Measurements from ENCODE around the gene FBXO31. TPM values are rescaled to one million over a fixed set of nuclear protein-coding genes. Genes with fewer than 3 reads are reported as not detected.

Gene FBXO31
- total and polyA plus RNA-seq, 9 of the 15 experiments (the other 6 are each of a cell fraction or from before 2014, with no cell fraction given) = 0.18 to 33.3 (median 10.9) TPM

DNA sequence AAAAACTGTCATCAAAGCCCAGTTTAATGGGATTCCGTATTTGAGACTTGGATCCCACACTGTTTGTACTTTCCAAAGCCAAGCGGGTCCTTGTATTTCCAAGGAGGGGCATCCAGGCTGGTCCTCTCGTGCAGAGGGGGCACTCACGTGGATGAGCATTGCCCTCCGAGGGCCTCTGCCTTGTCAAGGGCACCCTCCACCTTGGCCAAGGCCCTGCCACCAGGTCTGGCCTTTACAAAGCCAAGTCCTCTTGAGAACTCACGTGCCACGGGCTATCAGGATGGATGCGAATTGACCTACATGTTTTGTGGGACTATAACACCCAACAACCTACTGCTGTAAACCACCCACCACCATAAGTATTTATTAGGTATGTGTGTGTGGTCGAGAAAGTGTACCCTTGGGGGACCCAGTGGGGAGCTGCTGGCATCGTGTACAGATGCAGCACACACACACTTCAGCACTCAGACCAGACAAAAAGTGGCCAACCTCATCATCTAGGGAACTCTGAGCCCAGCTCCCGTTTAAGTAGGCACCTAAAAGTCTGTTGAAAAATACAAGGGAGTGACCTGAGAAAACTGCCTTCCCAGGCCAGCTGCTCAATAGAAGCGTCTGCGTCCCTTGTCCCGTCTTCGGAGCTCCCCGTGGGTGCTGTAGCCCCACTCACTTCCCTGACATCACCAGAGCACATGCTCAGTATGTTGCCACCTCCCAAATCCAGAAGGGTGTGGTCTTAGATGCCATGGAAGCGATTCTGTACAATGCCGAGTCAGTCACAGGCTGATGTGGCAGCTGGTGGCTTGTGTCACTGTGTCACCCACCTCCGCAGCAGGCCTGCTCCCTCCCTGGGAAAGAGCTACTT, 21.4 kb upstream of the FBXO31 start:
- ChIA-PET CTCF (ENCODE audit: low intra/inter-chr PET ratio) (no interaction called here), POLR2A (interaction anchor here (0.5 to 4.4 kb wide), 11 partner anchors 10 to 403 kb away, joined by 3 to 51 read pairs (median 4); partner anchors contain the start of gene MAP1LC3B)
- Histone ChIP-seq H3K27ac (ENCODE audit: extremely low read depth, low read depth, low read length) (no peak overlapping the region; the same call in 2 of the 3 replicates), H4K20me1 (replicated peaks; ENCODE audit: control insufficient read depth, insufficient read depth, low read length) (peaks cover 7% of the 10 kb centered on the region), H3K79me2 (ENCODE audit: control insufficient read depth, insufficient read depth, low read length) (no peaks in the 10 kb centered on the region), H3K9me1 (ENCODE audit: control insufficient read depth, insufficient read depth, low read length) (no peaks in the 10 kb centered on the region), H3K9me3 (replicated peaks; ENCODE audit: control insufficient read depth, insufficient read depth, low read depth, low read length) (no peaks in the 10 kb centered on the region), H3K4me3 (no peak overlapping the region), H3K27me3 (ENCODE audit: control insufficient read depth in 2 of 2, insufficient read depth in 2 of 2, low read length in 2 of 2) (no peaks in the 10 kb centered on the region), H3K9ac (ENCODE audit: insufficient read depth in 1 of 2, low read depth in 2 of 2, low read length in 2 of 2) (no peak overlapping the region), H2AFZ (ENCODE audit: low read depth, low read length) (no peak overlapping the region), H3K4me1 (replicated peaks in 1 of 2; ENCODE audit: control insufficient read depth in 2 of 2, insufficient read depth in 2 of 2, low read length in 2 of 2) (no peaks in the 10 kb centered on the region), H3K36me3 (ENCODE audit: control insufficient read depth, insufficient read depth, low read length) (peaks cover 71% of the 10 kb centered on the region; the same call in 2 of the 3 replicates), H3K4me2 (ENCODE audit: insufficient read depth, low read length) (no peak overlapping the region)
- FAIRE-seq (no peak), ATAC-seq (peak; percentile 77), DNase-seq (ENCODE audit: extremely low read depth in 1 of 4, low spot score in 3 of 4) (no peak)
- in situ Hi-C loops (cut with MboI) = no loop called here
- BruUV-seq (replicated peaks) = no TSS peak
- intact Hi-C loops (cut with micrococcal nuclease) = no loop called here
- 89% methylated on average over 18 of the region's 19 CpGs for WGBS (ENCODE audit: insufficient coverage, low coverage, missing lambda C conversion rate)
- TF ChIP-seq GTF2E2 (tag; IDR thresholded peaks at IDR 0.05) = no peak
- TF ChIP-seq ETS1 (conservative IDR thresholded peaks at IDR 0.05; ENCODE audit: control insufficient read depth, low read depth, low read length) = 0 out of 2 replicates have a peak, but pooled peaks have one; percentile 42
- TF ChIP-seq, protein P1, sequence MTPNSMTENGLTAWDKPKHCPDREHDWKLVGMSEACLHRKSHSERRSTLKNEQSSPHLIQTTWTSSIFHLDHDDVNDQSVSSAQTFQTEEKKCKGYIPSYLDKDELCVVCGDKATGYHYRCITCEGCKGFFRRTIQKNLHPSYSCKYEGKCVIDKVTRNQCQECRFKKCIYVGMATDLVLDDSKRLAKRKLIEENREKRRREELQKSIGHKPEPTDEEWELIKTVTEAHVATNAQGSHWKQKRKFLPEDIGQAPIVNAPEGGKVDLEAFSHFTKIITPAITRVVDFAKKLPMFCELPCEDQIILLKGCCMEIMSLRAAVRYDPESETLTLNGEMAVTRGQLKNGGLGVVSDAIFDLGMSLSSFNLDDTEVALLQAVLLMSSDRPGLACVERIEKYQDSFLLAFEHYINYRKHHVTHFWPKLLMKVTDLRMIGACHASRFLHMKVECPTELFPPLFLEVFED (CRISPR knock-in tag; conservative IDR thresholded peaks at IDR 0.05) = peak; percentile 72; the same call in 1 of the 2 replicates
- TF ChIP-seq PHB (CRISPR knock-in tag; IDR thresholded peaks at IDR 0.05) = no peak
- TF ChIP-seq BCOR (IDR thresholded peaks at IDR 0.05) = no peak
- peak; percentile 8 for TF ChIP-seq CCNT2 (IDR thresholded peaks at IDR 0.05; ENCODE audit: borderline replicate concordance, extremely low read depth, insufficient read length, low read depth, low read length)
- no peak for TF ChIP-seq ZNF174 (CRISPR knock-in tag; IDR thresholded peaks at IDR 0.05)
- peak; percentile 65 for TF ChIP-seq POLR2A (conservative IDR thresholded peaks at IDR 0.05)
- peak; percentile 64 for TF ChIP-seq POLR2G (IDR thresholded peaks at IDR 0.05; ENCODE audit: low read depth, low read length)
- TF ChIP-seq, protein P2, sequence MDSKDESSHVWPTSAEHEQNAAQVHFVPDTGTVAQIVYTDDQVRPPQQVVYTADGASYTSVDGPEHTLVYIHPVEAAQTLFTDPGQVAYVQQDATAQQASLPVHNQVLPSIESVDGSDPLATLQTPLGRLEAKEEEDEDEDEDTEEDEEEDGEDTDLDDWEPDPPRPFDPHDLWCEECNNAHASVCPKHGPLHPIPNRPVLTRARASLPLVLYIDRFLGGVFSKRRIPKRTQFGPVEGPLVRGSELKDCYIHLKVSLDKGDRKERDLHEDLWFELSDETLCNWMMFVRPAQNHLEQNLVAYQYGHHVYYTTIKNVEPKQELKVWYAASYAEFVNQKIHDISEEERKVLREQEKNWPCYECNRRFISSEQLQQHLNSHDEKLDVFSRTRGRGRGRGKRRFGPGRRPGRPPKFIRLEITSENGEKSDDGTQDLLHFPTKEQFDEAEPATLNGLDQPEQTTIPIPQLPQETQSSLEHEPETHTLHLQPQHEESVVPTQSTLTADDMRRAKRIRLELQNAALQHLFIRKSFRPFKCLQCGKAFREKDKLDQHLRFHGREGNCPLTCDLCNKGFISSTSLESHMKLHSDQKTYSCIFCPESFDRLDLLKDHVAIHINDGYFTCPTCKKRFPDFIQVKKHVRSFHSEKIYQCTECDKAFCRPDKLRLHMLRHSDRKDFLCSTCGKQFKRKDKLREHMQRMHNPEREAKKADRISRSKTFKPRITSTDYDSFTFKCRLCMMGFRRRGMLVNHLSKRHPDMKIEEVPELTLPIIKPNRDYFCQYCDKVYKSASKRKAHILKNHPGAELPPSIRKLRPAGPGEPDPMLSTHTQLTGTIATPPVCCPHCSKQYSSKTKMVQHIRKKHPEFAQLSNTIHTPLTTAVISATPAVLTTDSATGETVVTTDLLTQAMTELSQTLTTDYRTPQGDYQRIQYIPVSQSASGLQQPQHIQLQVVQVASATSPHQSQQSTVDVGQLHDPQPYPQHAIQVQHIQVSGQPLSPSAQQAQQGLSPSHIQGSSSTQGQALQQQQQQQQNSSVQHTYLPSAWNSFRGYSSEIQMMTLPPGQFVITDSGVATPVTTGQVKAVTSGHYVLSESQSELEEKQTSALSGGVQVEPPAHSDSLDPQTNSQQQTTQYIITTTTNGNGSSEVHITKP (IDR thresholded peaks at IDR 0.05; ENCODE audit: partially characterized antibody) = no peak

Measured in K562 (cell line).